Measurements from ENCODE around the gene PACRG.

PACRG gene

GRCh38 chr6:163190786-163191185, 463.0 kb downstream of the PACRG start:
- no peak for DNase-seq (ENCODE audit: low spot score)
- in situ Hi-C loops (cut with MboI; ENCODE audit: low pct_unique_long_range_greater_than_20kb, low sequenced_read_pairs, unreplicated experiment) = no loop called here
- TF ChIP-seq, protein P1, sequence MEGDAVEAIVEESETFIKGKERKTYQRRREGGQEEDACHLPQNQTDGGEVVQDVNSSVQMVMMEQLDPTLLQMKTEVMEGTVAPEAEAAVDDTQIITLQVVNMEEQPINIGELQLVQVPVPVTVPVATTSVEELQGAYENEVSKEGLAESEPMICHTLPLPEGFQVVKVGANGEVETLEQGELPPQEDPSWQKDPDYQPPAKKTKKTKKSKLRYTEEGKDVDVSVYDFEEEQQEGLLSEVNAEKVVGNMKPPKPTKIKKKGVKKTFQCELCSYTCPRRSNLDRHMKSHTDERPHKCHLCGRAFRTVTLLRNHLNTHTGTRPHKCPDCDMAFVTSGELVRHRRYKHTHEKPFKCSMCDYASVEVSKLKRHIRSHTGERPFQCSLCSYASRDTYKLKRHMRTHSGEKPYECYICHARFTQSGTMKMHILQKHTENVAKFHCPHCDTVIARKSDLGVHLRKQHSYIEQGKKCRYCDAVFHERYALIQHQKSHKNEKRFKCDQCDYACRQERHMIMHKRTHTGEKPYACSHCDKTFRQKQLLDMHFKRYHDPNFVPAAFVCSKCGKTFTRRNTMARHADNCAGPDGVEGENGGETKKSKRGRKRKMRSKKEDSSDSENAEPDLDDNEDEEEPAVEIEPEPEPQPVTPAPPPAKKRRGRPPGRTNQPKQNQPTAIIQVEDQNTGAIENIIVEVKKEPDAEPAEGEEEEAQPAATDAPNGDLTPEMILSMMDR (IDR thresholded peaks at IDR 0.05; ENCODE audit: extremely low read depth, insufficient read depth, missing control alignments) = no peak

DNA sequence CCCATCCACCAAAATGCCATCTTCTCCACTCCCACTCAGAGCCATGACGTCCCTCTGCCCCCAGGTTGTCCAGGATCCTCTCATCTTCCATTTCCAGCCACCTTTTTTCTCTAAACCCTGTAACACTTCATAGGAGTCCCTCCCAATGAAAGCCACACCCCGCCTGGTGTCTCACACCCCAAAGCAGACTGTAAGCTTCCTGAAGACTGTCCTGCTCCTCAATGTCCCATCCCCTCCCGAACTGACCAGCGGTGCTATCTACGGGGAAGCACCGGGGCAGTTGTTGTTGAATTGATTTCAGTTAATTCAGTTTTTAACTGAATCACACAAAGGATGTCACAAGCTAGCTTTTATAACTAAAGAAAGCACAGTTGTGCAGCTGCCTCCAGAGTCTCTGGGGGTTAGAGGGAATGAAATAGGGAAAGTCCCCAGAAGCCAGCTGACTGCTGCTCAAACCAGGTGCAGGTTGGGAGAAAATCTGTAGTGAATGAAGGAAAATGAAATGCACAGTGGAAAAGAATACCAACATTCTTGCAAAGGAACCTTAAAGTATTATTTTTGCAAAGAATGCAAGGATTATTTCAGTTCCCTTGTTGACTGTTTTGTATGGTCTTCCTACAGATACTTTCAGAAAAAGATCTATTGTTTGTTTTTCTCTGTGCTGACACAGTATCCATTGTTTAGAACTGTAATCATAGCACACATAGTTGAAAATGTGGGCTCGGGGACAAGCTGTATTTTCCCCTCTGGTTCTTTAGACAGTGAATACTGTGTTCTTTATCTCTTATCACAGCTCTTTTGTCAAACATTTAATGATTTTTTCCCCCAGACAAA, 464.1 kb downstream of the PACRG start:
- TF ChIP-seq, protein P1 (IDR thresholded peaks at IDR 0.05; ENCODE audit: extremely low read depth, insufficient read depth, missing control alignments) = no peak
- DNase-seq (ENCODE audit: low spot score) = no peak
- in situ Hi-C loops (cut with MboI; ENCODE audit: low pct_unique_long_range_greater_than_20kb, low sequenced_read_pairs, unreplicated experiment) = no loop called here

GRCh38 chr6:163192591-163192990, 464.8 kb downstream of the PACRG start:
- DNase-seq (ENCODE audit: low spot score) = no peak
- TF ChIP-seq, protein P1 (IDR thresholded peaks at IDR 0.05; ENCODE audit: extremely low read depth, insufficient read depth, missing control alignments) = no peak
- in situ Hi-C loops (cut with MboI; ENCODE audit: low pct_unique_long_range_greater_than_20kb, low sequenced_read_pairs, unreplicated experiment) = no loop called here

DNA sequence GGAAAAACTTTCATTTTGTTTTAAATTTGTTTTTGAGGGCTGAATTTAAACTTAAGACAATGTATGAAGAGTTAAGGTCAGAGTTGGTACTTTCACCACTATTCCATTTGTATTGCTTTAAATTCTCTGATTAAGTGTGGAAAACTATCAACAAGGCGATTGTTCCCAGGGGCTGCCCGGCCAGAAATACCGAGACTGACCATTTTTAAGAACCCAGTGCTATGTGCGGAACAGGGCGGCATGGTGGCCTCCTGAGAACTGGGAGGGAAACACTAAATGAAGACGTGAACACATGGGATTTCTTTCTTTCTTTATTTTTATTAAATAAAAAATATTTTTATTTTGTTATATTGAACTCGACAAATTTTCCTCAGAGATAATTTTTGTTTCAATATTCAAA, 465.6 kb downstream of the PACRG start:
- in situ Hi-C loops (cut with MboI; ENCODE audit: low pct_unique_long_range_greater_than_20kb, low sequenced_read_pairs, unreplicated experiment) = no loop called here
- no peak for DNase-seq (ENCODE audit: low spot score)
- TF ChIP-seq, protein P1 (IDR thresholded peaks at IDR 0.05; ENCODE audit: extremely low read depth, insufficient read depth, missing control alignments) = no peak

GRCh38 chr6:163195721-163196691, 468.2 kb downstream of the PACRG start:
- in situ Hi-C loops (cut with MboI; ENCODE audit: low pct_unique_long_range_greater_than_20kb, low sequenced_read_pairs, unreplicated experiment) = no loop called here
- no peak for DNase-seq (ENCODE audit: low spot score)
- TF ChIP-seq, protein P1 (IDR thresholded peaks at IDR 0.05; ENCODE audit: extremely low read depth, insufficient read depth, missing control alignments) = no peak

DNA sequence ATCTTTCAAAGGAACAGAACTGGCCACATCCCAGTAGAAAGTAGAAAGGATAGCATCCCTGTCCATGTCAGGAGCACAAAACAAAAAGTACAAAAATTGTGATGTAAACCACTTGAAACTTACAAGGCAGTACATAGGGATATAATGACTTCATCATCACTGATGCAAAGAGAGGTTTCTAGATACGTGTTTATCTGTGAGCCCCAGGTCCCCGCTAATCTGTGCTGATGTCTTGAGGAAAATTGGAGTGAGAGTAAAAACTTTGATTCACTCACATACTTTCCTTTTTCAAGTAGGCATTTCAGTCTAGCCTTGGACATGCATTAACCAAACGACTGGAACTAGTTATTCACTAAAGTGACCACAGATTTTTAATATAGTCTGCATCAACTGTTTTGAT, 470.1 kb downstream of the PACRG start:
- TF ChIP-seq, protein P1 (IDR thresholded peaks at IDR 0.05; ENCODE audit: extremely low read depth, insufficient read depth, missing control alignments) = no peak
- no peak for DNase-seq (ENCODE audit: low spot score)
- in situ Hi-C loops (cut with MboI; ENCODE audit: low pct_unique_long_range_greater_than_20kb, low sequenced_read_pairs, unreplicated experiment) = no loop called here

Data from GM13977 (cell line).